ENCODE results near the gene PPP1R12C. TPM values are rescaled to one million over a fixed set of nuclear protein-coding genes. Genes with fewer than 3 reads are reported as not detected.

Gene PPP1R12C
- polyA plus RNA-seq, 2 donors = 77.7 to 100 TPM

- peaks cover 0 to 5% of the 10 kb centered on the region in 2 donors for H3K9me3 ChIP-seq (ENCODE audit: control insufficient read depth in 2 of 2, insufficient read depth in 1 of 2, low read depth in 1 of 2, low read length in 1 of 2)
- H3K4me3 ChIP-seq (ENCODE audit: low read depth in 1 of 2, low read length in 2 of 2) = no peak overlapping the region
- WGBS, 2 donors = 95 to 96% methylated on average over 15 of the region's 15 CpGs
- H3K36me3 ChIP-seq (ENCODE audit: control insufficient read depth in 2 of 2, insufficient read depth in 2 of 2, low read length in 1 of 2) = peaks cover 9 to 55% of the 10 kb centered on the region in 2 donors
- H3K27me3 ChIP-seq (ENCODE audit: control insufficient read depth in 1 of 2, insufficient read depth in 2 of 2, low read length in 2 of 2) = no peaks in the 10 kb centered on the region
- H3K27ac ChIP-seq (ENCODE audit: low read depth in 2 of 2, low read length in 1 of 2) = no peak overlapping the region
- no peaks in the 10 kb centered on the region for H3K4me1 ChIP-seq (ENCODE audit: control insufficient read depth in 2 of 2, insufficient read depth in 2 of 2, low read length in 1 of 2)
Observed at GRCh38 chr19:55048446-55048845, 69.0 kb downstream of the PPP1R12C start.

GRCh38 chr19:55047951-55048350 is 69.5 kb downstream of the PPP1R12C start:
- H3K36me3 ChIP-seq (ENCODE audit: control insufficient read depth in 2 of 2, insufficient read depth in 2 of 2, low read length in 1 of 2) = peaks cover 8 to 57% of the 10 kb centered on the region in 2 donors
- 93 to 94% methylated on average over 12 of the region's 12 CpGs for WGBS, 2 donors
- H3K27me3 ChIP-seq (ENCODE audit: control insufficient read depth in 1 of 2, insufficient read depth in 2 of 2, low read length in 2 of 2) = no peaks in the 10 kb centered on the region
- no peaks in the 10 kb centered on the region for H3K4me1 ChIP-seq (ENCODE audit: control insufficient read depth in 2 of 2, insufficient read depth in 2 of 2, low read length in 1 of 2)
- H3K27ac ChIP-seq (ENCODE audit: low read depth in 2 of 2, low read length in 1 of 2) = no peak overlapping the region
- peaks cover 0 to 5% of the 10 kb centered on the region in 2 donors for H3K9me3 ChIP-seq (ENCODE audit: control insufficient read depth in 2 of 2, insufficient read depth in 1 of 2, low read depth in 1 of 2, low read length in 1 of 2)
- H3K4me3 ChIP-seq (ENCODE audit: low read depth in 1 of 2, low read length in 2 of 2) = no peak overlapping the region

GRCh38 chr19:55046975-55047622 is 70.3 kb downstream of the PPP1R12C start:
- 86 to 91% methylated on average over 13 to 17 of the region's 17 CpGs for WGBS, 2 donors
- peaks cover 14 to 60% of the 10 kb centered on the region in 2 donors for H3K36me3 ChIP-seq (ENCODE audit: control insufficient read depth in 2 of 2, insufficient read depth in 2 of 2, low read length in 1 of 2)

GRCh38 chr19:55044771-55045716 is 72.4 kb downstream of the PPP1R12C start:
- 94 to 97% methylated on average over 29 to 30 of the region's 30 CpGs for WGBS, 2 donors
- H3K9me3 ChIP-seq (ENCODE audit: control insufficient read depth in 2 of 2, insufficient read depth in 1 of 2, low read depth in 1 of 2, low read length in 1 of 2) = peaks cover 0 to 5% of the 10 kb centered on the region in 2 donors
- no peak overlapping the region for H3K4me3 ChIP-seq (ENCODE audit: low read depth in 1 of 2, low read length in 2 of 2)
- no peaks in the 10 kb centered on the region for H3K27me3 ChIP-seq (ENCODE audit: control insufficient read depth in 1 of 2, insufficient read depth in 2 of 2, low read length in 2 of 2)
- peaks cover 14 to 58% of the 10 kb centered on the region in 2 donors for H3K36me3 ChIP-seq (ENCODE audit: control insufficient read depth in 2 of 2, insufficient read depth in 2 of 2, low read length in 1 of 2)
- H3K27ac ChIP-seq (ENCODE audit: low read depth in 2 of 2, low read length in 1 of 2) = no peak overlapping the region
- H3K4me1 ChIP-seq (ENCODE audit: control insufficient read depth in 2 of 2, insufficient read depth in 2 of 2, low read length in 1 of 2) = no peaks in the 10 kb centered on the region

More at GRCh38 chr19:55046975-55047622, 70.3 kb downstream of the PPP1R12C start:
- Histone ChIP-seq H3K4me3 (ENCODE audit: low read depth in 1 of 2, low read length in 2 of 2) (no peak overlapping the region), H3K27ac (ENCODE audit: low read depth in 2 of 2, low read length in 1 of 2) (no peak overlapping the region), H3K27me3 (ENCODE audit: control insufficient read depth in 1 of 2, insufficient read depth in 2 of 2, low read length in 2 of 2) (no peaks in the 10 kb centered on the region), H3K4me1 (ENCODE audit: control insufficient read depth in 2 of 2, insufficient read depth in 2 of 2, low read length in 1 of 2) (no peaks in the 10 kb centered on the region), H3K9me3 (ENCODE audit: control insufficient read depth in 2 of 2, insufficient read depth in 1 of 2, low read depth in 1 of 2, low read length in 1 of 2) (peaks cover 0 to 5% of the 10 kb centered on the region in 2 donors)

- Histone ChIP-seq H3K36me3 (ENCODE audit: control insufficient read depth in 2 of 2, insufficient read depth in 2 of 2, low read length in 1 of 2) (peaks cover 14 to 57% of the 10 kb centered on the region in 2 donors), H3K27ac (ENCODE audit: low read depth in 2 of 2, low read length in 1 of 2) (no peak overlapping the region), H3K4me3 (ENCODE audit: low read depth in 1 of 2, low read length in 2 of 2) (no peak overlapping the region), H3K4me1 (ENCODE audit: control insufficient read depth in 2 of 2, insufficient read depth in 2 of 2, low read length in 1 of 2) (no peaks in the 10 kb centered on the region), H3K9me3 (ENCODE audit: control insufficient read depth in 2 of 2, insufficient read depth in 1 of 2, low read depth in 1 of 2, low read length in 1 of 2) (peaks cover 0 to 5% of the 10 kb centered on the region in 2 donors), H3K27me3 (ENCODE audit: control insufficient read depth in 1 of 2, insufficient read depth in 2 of 2, low read length in 2 of 2) (no peaks in the 10 kb centered on the region)
- 85 to 90% methylated on average over 5 of the region's 5 CpGs for WGBS, 2 donors
Observed at GRCh38 chr19:55044286-55044685, 73.2 kb downstream of the PPP1R12C start.

GRCh38 chr19:55042688-55043087 is 74.7 kb downstream of the PPP1R12C start:
- Histone ChIP-seq H3K4me1 (ENCODE audit: control insufficient read depth in 2 of 2, insufficient read depth in 2 of 2, low read length in 1 of 2) (no peaks in the 10 kb centered on the region), H3K27ac (ENCODE audit: low read depth in 2 of 2, low read length in 1 of 2) (no peak overlapping the region), H3K36me3 (ENCODE audit: control insufficient read depth in 2 of 2, insufficient read depth in 2 of 2, low read length in 1 of 2) (peaks cover 10 to 41% of the 10 kb centered on the region in 2 donors), H3K27me3 (ENCODE audit: control insufficient read depth in 1 of 2, insufficient read depth in 2 of 2, low read length in 2 of 2) (no peaks in the 10 kb centered on the region), H3K4me3 (ENCODE audit: low read depth in 1 of 2, low read length in 2 of 2) (no peak overlapping the region), H3K9me3 (ENCODE audit: control insufficient read depth in 2 of 2, insufficient read depth in 1 of 2, low read depth in 1 of 2, low read length in 1 of 2) (no peaks in the 10 kb centered on the region)
- WGBS, 2 donors = 71 to 88% methylated on average over 11 of the region's 11 CpGs

- no peaks in the 10 kb centered on the region for H3K9me3 ChIP-seq (ENCODE audit: control insufficient read depth in 2 of 2, insufficient read depth in 1 of 2, low read depth in 1 of 2, low read length in 1 of 2)
- no peaks in the 10 kb centered on the region for H3K4me1 ChIP-seq (ENCODE audit: control insufficient read depth in 2 of 2, insufficient read depth in 2 of 2, low read length in 1 of 2)
- H3K36me3 ChIP-seq (ENCODE audit: control insufficient read depth in 2 of 2, insufficient read depth in 2 of 2, low read length in 1 of 2) = peaks cover 10 to 37% of the 10 kb centered on the region in 2 donors
- H3K27me3 ChIP-seq (ENCODE audit: control insufficient read depth in 1 of 2, insufficient read depth in 2 of 2, low read length in 2 of 2) = no peaks in the 10 kb centered on the region
- no peak overlapping the region for H3K27ac ChIP-seq (ENCODE audit: low read depth in 2 of 2, low read length in 1 of 2)
- no peak overlapping the region for H3K4me3 ChIP-seq (ENCODE audit: low read depth in 1 of 2, low read length in 2 of 2)
- WGBS, 2 donors = 80 to 81% methylated on average over 9 of the region's 9 CpGs
Observed at GRCh38 chr19:55042344-55042678, 75.1 kb downstream of the PPP1R12C start.

GRCh38 chr19:55041627-55042343 is 75.7 kb downstream of the PPP1R12C start:
- Histone ChIP-seq H3K27ac (ENCODE audit: low read depth in 2 of 2, low read length in 1 of 2) (no peak overlapping the region), H3K4me3 (ENCODE audit: low read depth in 1 of 2, low read length in 2 of 2) (no peak overlapping the region), H3K27me3 (ENCODE audit: control insufficient read depth in 1 of 2, insufficient read depth in 2 of 2, low read length in 2 of 2) (no peaks in the 10 kb centered on the region), H3K4me1 (ENCODE audit: control insufficient read depth in 2 of 2, insufficient read depth in 2 of 2, low read length in 1 of 2) (no peaks in the 10 kb centered on the region), H3K9me3 (ENCODE audit: control insufficient read depth in 2 of 2, insufficient read depth in 1 of 2, low read depth in 1 of 2, low read length in 1 of 2) (no peaks in the 10 kb centered on the region), H3K36me3 (ENCODE audit: control insufficient read depth in 2 of 2, insufficient read depth in 2 of 2, low read length in 1 of 2) (peaks cover 10 to 32% of the 10 kb centered on the region in 2 donors)
- WGBS, 2 donors = 64 to 77% methylated on average over 30 of the region's 30 CpGs

- WGBS, 2 donors = 87 to 91% methylated on average over 10 of the region's 10 CpGs
- Histone ChIP-seq H3K36me3 (ENCODE audit: control insufficient read depth in 2 of 2, insufficient read depth in 2 of 2, low read length in 1 of 2) (peaks cover 10 to 27% of the 10 kb centered on the region in 2 donors), H3K9me3 (ENCODE audit: control insufficient read depth in 2 of 2, insufficient read depth in 1 of 2, low read depth in 1 of 2, low read length in 1 of 2) (no peaks in the 10 kb centered on the region), H3K27me3 (ENCODE audit: control insufficient read depth in 1 of 2, insufficient read depth in 2 of 2, low read length in 2 of 2) (no peaks in the 10 kb centered on the region), H3K27ac (ENCODE audit: low read depth in 2 of 2, low read length in 1 of 2) (no peak overlapping the region), H3K4me1 (ENCODE audit: control insufficient read depth in 2 of 2, insufficient read depth in 2 of 2, low read length in 1 of 2) (no peaks in the 10 kb centered on the region), H3K4me3 (ENCODE audit: low read depth in 1 of 2, low read length in 2 of 2) (no peak overlapping the region)
Observed at GRCh38 chr19:55041244-55041626, 76.2 kb downstream of the PPP1R12C start.
